Activated CD4-positive, alpha-beta T cell treated with anti-CD3 and anti-CD28 coated beads for 48 hours (primary cell): ENCODE results near the gene LTBP1.

ENCODE experiments used
- DNase-seq: peaks from one replicate; pipeline ENCODE4 v3.0.0-alpha.2; 2020

Gene LTBP1

GRCh38 chr2:32932825-32933755, 13.7 kb upstream of the LTBP1 start:
- no peak for DNase-seq

GRCh38 chr2:32933756-32934095, 13.0 kb upstream of the LTBP1 start:
- DNase-seq, result no peak

GRCh38 chr2:32937602-32938448, 8.9 kb upstream of the LTBP1 start:
- DNase-seq, result no peak

- DNase-seq, result no peak
Measured at GRCh38 chr2:32938934-32939333, 7.8 kb upstream of the LTBP1 start.

GRCh38 chr2:32940316-32940997, 6.3 kb upstream of the LTBP1 start:
- DNase-seq, result no peak

GRCh38 chr2:32941944-32942690, 4.6 kb upstream of the LTBP1 start:
- DNase-seq, result no peak

GRCh38 chr2:32942793-32943485, 3.8 kb upstream of the LTBP1 start:
- DNase-seq, result no peak

GRCh38 chr2:32945286-32945685, 1.5 kb upstream of the LTBP1 start:
- DNase-seq, result no peak

GRCh38 chr2:32947076-32947483, 327 bp downstream of the LTBP1 start:
- peak; percentile 6 for DNase-seq

- peak; percentile 35 for DNase-seq
Measured at GRCh38 chr2:32947484-32948143, 861 bp downstream of the LTBP1 start.

GRCh38 chr2:32948266-32948665, 1.5 kb downstream of the LTBP1 start:
- no peak for DNase-seq

GRCh38 chr2:32949260-32949659, 2.5 kb downstream of the LTBP1 start:
- DNase-seq, result no peak

GRCh38 chr2:32951672-32952071, 4.9 kb downstream of the LTBP1 start:
- no peak for DNase-seq

- DNase-seq, result no peak
Measured at GRCh38 chr2:32952761-32953476, 6.2 kb downstream of the LTBP1 start.

GRCh38 chr2:32954206-32954605, 7.5 kb downstream of the LTBP1 start:
- no peak for DNase-seq

GRCh38 chr2:32958821-32959220, 12.1 kb downstream of the LTBP1 start:
- DNase-seq, result no peak

- DNase-seq, result no peak
Measured at GRCh38 chr2:32960238-32960637, 13.5 kb downstream of the LTBP1 start.

- no peak for DNase-seq
Measured at GRCh38 chr2:32960647-32961403, 14.1 kb downstream of the LTBP1 start.

- no peak for DNase-seq
Measured at GRCh38 chr2:32962690-32963089, 15.9 kb downstream of the LTBP1 start.

GRCh38 chr2:32963941-32964340, 17.2 kb downstream of the LTBP1 start:
- no peak for DNase-seq
